RWPE2 (cell line): ENCODE results near the gene C2orf68.

ENCODE experiments used
- ATAC-seq: fragments of 200-7000 bp; cut with Tn5 transposase; 3 replicates; pipeline ENCODE4 v1.9.1; 2021; ENCODE audit warnings: low read depth
- DNase-seq: peaks from one replicate; pipeline ENCODE4 v3.0.0-alpha.2; 2020; ENCODE audit warnings: low spot score
- H3K27ac ChIP-seq: fragments of 450-650 bp; 2 replicates; pipeline ENCODE4 v1.5.1; 2017; ENCODE audit warnings: mild to moderate bottlenecking; ENCODE audit not compliant: poor library complexity, severe bottlenecking
- H3K27me3 ChIP-seq: fragments of 250-450 bp; sonication (Bioruptor Pico); 2 replicates; pipeline ENCODE4 v1.5.1; 2021; ENCODE audit warnings: mild to moderate bottlenecking, moderate library complexity; ENCODE audit not compliant: insufficient read depth, poor library complexity, severe bottlenecking
- H3K36me3 ChIP-seq: fragments of 250-450 bp; sonication (Bioruptor Pico); 2 replicates; pipeline ENCODE4 v1.5.1; 2020; ENCODE audit warnings: low read depth, mild to moderate bottlenecking, moderate library complexity
- H3K4me1 ChIP-seq: fragments of 250-450 bp; sonication (Bioruptor Pico); 2 replicates; pipeline ENCODE4 v1.5.1; 2021; ENCODE audit warnings: mild to moderate bottlenecking, moderate library complexity; ENCODE audit not compliant: insufficient read depth, poor library complexity, severe bottlenecking
- H3K4me3 ChIP-seq: fragments of 250-450 bp; sonication (Bioruptor Pico); 2 replicates; pipeline ENCODE4 v1.5.1; 2021; ENCODE audit warnings: mild to moderate bottlenecking, moderate library complexity; ENCODE audit not compliant: severe bottlenecking
- H3K9me3 ChIP-seq: fragments of 250-450 bp; sonication (Bioruptor Pico); 2 replicates; pipeline ENCODE4 v1.5.1; 2021; ENCODE audit warnings: mild to moderate bottlenecking, moderate library complexity; ENCODE audit not compliant: severe bottlenecking
- CTCF ChIP-seq: fragments of 450-650 bp; IDR thresholded peaks from one replicate; pipeline ENCODE4 v1.5.1; 2017; ENCODE audit warnings: mild to moderate bottlenecking, moderate library complexity; ENCODE audit not compliant: poor library complexity, severe bottlenecking

C2orf68 gene

DNA sequence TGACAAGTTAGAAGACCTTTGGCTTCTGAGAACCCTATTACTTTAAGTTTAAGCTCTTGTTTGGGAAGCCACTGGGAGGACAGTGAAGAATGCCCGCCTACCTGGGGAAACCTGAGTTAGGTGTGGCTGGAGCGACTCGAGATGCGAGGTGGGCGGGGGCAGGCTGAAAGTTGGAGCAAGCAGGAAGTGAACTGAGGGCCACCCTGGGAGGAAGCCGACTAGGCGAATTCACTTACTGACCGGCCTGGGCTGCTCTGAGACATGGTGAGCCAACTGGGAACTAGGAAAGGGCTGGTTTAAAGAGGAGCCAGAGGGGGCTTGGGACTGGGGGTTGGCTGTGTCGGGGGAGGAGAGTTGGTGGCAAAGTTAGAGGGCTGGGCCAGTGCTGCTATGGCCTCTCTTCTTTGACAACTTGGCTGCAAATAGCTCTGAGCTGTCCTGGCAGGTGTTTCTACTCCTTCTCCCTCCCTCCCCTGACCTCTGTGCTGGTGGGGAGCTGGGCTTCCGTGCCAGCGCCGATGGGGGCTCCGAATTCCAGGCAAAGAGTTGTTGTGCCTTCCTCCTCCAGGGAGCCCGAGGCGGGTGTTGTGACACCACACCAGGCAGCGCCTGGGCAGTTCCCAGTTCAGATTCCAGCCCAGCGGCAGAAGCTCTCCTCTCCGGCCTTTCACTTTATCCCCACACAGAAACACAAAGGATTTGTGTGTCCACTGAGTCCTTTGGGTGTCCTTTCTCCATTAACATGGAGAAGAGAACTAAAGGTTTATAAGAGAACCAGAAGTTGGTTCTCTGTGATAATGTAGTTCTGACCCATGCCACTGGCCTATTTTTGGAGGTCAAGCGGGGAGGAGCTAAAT is 34.3 kb downstream of the C2orf68 start, which contains the start of gene VAMP8:
TSS of gene VAMP8 (plus strand) at position 201 of the 857 bp plus-strand sequence. CDS start at position 262, 61 bp downstream.
- DNase-seq (peak; percentile 89), ATAC-seq (peak; percentile 97)
- peak within 1 kb of the TSS; percentile 41 for H3K4me3 ChIP-seq
- no peaks in the 10 kb centered on the region for H3K27me3 ChIP-seq
- peaks cover 12% of the 10 kb centered on the region for H3K4me1 ChIP-seq
- H3K27ac ChIP-seq: peak within 1 kb of the TSS; percentile 51
- H3K9me3 ChIP-seq: no peaks in the 10 kb centered on the region
- TF ChIP-seq CTCF: no peak
- H3K36me3 ChIP-seq: peaks cover 18% of the 10 kb centered on the region

DNA sequence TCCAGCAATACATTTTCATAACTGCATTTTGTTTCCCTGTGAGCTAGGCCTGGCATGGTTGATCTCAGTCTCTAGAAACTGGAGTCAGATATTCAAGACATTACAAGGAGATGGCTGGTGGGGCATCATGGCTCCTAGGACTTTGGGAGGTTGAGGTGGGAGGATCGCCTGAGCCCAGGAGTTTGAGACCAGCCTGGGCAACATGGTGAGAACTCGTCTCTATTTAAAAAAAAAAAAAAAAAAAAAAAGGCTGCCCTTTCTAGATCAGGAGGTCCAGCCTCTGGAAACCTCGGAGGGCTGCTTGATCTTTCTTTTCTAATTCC is 34.8 kb downstream of the C2orf68 start:
- DNase-seq: no peak
- Histone ChIP-seq H3K9me3 (no peaks in the 10 kb centered on the region), H3K27me3 (no peaks in the 10 kb centered on the region), H3K4me3 (peak overlapping the region; percentile 41), H3K27ac (peak overlapping the region; percentile 51), H3K4me1 (peaks cover 12% of the 10 kb centered on the region), H3K36me3 (peaks cover 18% of the 10 kb centered on the region)
- ATAC-seq: no peak
- TF ChIP-seq CTCF: no peak

- Histone ChIP-seq H3K27ac (no peak overlapping the region), H3K27me3 (no peaks in the 10 kb centered on the region), H3K4me3 (no peak overlapping the region), H3K9me3 (no peaks in the 10 kb centered on the region), H3K36me3 (peaks cover 15% of the 10 kb centered on the region), H3K4me1 (peaks cover 12% of the 10 kb centered on the region)
- TF ChIP-seq CTCF: no peak
- DNase-seq (no peak), ATAC-seq (no peak)
These were observed 36.1 kb downstream of the C2orf68 start for GRCh38 chr2:85575739-85576138.

GRCh38 chr2:85566265-85566664 is 45.6 kb downstream of the C2orf68 start:
- ATAC-seq: no peak
- Histone ChIP-seq H3K36me3 (no peaks in the 10 kb centered on the region), H3K4me1 (no peaks in the 10 kb centered on the region), H3K27me3 (no peaks in the 10 kb centered on the region), H3K27ac (no peak overlapping the region), H3K9me3 (no peaks in the 10 kb centered on the region), H3K4me3 (no peak overlapping the region)
- DNase-seq: no peak
- no peak for TF ChIP-seq CTCF

- Histone ChIP-seq H3K27me3 (no peaks in the 10 kb centered on the region), H3K9me3 (no peaks in the 10 kb centered on the region), H3K4me1 (no peaks in the 10 kb centered on the region), H3K36me3 (peaks cover 3% of the 10 kb centered on the region; the same call in 1 of the 2 replicates), H3K27ac (no peak overlapping the region), H3K4me3 (no peak overlapping the region)
- ATAC-seq (no peak), DNase-seq (no peak)
- TF ChIP-seq CTCF: no peak
These were observed 47.7 kb downstream of the C2orf68 start for GRCh38 chr2:85564144-85564563.
